KMS-11 (cell line): Measurements from ENCODE around the gene LAPTM4A.
"Not testable (repeated sequence)": the region's sequence is repeated elsewhere in the genome, so short reads cannot be mapped to it uniquely, and the experiment has no call there.

ENCODE experiments used
- H2AFZ ChIP-seq: fragments of 200-600 bp; sonication (generic); 2 replicates; pipeline ENCODE4 v1.6.1; 2016; ENCODE audit warnings: antibody characterized with exemption, mixed run types, low read depth
- H3K27ac ChIP-seq: fragments of 200-600 bp; sonication (generic); 2 replicates; pipeline ENCODE4 v1.6.1; 2016; ENCODE audit warnings: mild to moderate bottlenecking, mixed run types
- H3K27me3 ChIP-seq: fragments of 200-600 bp; sonication (generic); 2 replicates; pipeline ENCODE4 v1.6.1; 2017; ENCODE audit warnings: mild to moderate bottlenecking, low read depth, mixed run types, moderate library complexity; ENCODE audit not compliant: insufficient read depth
- H3K36me3 ChIP-seq: fragments of 200-600 bp; sonication (generic); 2 replicates; pipeline ENCODE4 v1.6.1; 2017; ENCODE audit warnings: mild to moderate bottlenecking, mixed run types; ENCODE audit not compliant: insufficient read depth
- H3K4me1 ChIP-seq: fragments of 200-600 bp; sonication (generic); 2 replicates; pipeline ENCODE4 v1.6.1; 2016; ENCODE audit warnings: mild to moderate bottlenecking, low read depth, mixed run types; ENCODE audit not compliant: poor library complexity, severe bottlenecking
- H3K4me2 ChIP-seq: fragments of 200-600 bp; sonication (generic); 2 replicates; pipeline ENCODE4 v1.7.0; 2016; ENCODE audit warnings: mild to moderate bottlenecking, mixed run types
- H3K4me3 ChIP-seq: fragments of 200-600 bp; sonication (generic); IDR thresholded peaks from 2 replicates; pipeline ENCODE4 v1.6.1; 2017; ENCODE audit warnings: low read depth, low read length, mixed read lengths; ENCODE audit not compliant: insufficient read depth
- H3K79me2 ChIP-seq: fragments of 200-600 bp; sonication (generic); 2 replicates; pipeline ENCODE4 v1.6.1; 2016; ENCODE audit warnings: low read depth, mixed run types; ENCODE audit not compliant: insufficient read depth
- H3K9ac ChIP-seq: fragments of 200-600 bp; sonication (generic); 2 replicates; pipeline ENCODE4 v1.6.1; 2016; ENCODE audit warnings: mild to moderate bottlenecking, mixed run types
- H4K20me1 ChIP-seq: fragments of 200-600 bp; sonication (generic); 2 replicates; pipeline ENCODE4 v1.6.1; 2016; ENCODE audit warnings: mild to moderate bottlenecking, mixed run types; ENCODE audit not compliant: insufficient read depth
- TF ChIP-seq, protein P1 (sequence below): fragments of 200-600 bp; sonication (generic); conservative IDR thresholded peaks from 2 replicates; pipeline ENCODE4 v1.6.1; 2017; ENCODE audit warnings: low read depth, mild to moderate bottlenecking, antibody characterized with exemption, low read length, moderate library complexity, mixed read lengths

Gene LAPTM4A

DNA sequence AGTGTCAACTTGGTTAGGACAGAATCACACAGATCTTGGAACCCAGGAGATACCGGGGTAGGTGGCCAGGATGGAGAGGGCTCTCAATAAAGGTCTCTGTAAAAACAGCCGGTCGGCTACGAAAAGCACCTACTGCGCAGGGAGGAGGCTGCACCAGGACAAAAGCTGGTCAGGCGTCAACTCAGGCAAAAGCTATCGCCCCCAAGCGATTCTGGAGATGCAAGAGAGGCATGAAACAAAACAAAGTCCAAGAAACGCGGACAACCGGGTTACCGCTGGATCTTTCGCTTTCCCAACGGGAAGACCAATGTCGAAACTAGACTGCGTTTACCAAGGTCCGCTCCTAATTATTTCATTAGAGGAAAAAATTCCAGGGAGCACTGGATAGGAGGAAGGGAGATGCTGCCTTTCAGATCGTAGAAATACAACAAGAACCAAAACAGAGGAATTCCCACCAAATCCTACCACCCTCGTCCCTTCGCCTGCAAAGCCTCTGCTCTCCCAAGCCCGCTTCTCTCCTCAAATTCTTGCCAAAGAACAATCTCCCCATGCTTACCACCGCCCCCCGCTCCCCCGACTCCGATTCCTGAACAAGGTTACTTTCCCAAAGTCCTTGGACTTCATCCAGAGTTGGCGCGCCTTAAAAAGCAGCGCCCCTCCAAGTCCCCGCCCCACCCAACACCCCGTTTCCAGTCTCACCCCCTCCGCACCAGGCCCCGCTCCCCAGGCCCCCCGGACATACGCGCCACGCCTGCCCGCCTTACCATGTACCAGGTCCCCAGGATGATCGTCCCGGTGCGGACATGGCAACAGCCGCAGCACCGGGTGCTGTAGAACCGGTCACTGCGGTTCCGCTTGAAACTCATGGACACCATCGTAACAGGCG, 539 bp downstream of the LAPTM4A start:
- peak overlapping the region; percentile 95 for H3K4me3 ChIP-seq
- peaks cover 43% of the 10 kb centered on the region; the same call in 1 of the 2 replicates for H3K79me2 ChIP-seq
- no peaks in the 10 kb centered on the region for H3K36me3 ChIP-seq
- H2AFZ ChIP-seq = peak overlapping the region; percentile 80; the same call in 1 of the 2 replicates
- H3K27me3 ChIP-seq = no peaks in the 10 kb centered on the region
- H3K9ac ChIP-seq = peak overlapping the region; percentile 42; the same call in 1 of the 2 replicates
- peak overlapping the region; percentile 83 for H3K4me2 ChIP-seq
- TF ChIP-seq, protein P1, sequence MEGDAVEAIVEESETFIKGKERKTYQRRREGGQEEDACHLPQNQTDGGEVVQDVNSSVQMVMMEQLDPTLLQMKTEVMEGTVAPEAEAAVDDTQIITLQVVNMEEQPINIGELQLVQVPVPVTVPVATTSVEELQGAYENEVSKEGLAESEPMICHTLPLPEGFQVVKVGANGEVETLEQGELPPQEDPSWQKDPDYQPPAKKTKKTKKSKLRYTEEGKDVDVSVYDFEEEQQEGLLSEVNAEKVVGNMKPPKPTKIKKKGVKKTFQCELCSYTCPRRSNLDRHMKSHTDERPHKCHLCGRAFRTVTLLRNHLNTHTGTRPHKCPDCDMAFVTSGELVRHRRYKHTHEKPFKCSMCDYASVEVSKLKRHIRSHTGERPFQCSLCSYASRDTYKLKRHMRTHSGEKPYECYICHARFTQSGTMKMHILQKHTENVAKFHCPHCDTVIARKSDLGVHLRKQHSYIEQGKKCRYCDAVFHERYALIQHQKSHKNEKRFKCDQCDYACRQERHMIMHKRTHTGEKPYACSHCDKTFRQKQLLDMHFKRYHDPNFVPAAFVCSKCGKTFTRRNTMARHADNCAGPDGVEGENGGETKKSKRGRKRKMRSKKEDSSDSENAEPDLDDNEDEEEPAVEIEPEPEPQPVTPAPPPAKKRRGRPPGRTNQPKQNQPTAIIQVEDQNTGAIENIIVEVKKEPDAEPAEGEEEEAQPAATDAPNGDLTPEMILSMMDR = no peak
- no peaks in the 10 kb centered on the region for H4K20me1 ChIP-seq
- peaks cover 29% of the 10 kb centered on the region for H3K4me1 ChIP-seq
- peak overlapping the region; percentile 62; the same call in 1 of the 2 replicates for H3K27ac ChIP-seq

DNA sequence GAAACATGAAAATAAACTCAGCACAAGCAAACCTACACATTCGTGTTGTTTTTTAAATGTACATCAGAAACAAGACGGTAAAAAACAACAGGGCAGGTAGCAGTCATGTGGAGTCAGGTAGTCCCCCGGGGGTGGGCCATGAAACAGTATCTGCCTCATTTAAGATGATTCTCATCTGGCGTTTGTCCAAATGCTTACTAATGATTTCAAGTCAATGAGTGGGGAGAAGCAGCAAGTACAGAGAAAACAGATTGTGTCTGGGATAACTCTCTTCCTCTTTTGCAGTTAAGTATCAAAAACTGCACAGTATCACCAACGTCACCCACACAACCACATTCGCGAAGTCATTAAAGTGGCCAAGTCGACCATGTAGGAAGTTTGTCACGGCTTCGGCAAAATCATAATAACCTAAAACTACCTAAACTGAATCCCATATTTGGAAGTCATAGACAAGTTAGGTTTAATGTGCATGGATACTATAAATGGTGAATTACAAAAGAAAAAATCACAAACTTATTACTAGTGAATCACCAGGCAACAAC, 1.3 kb downstream of the LAPTM4A start:
- Histone ChIP-seq H3K4me2 (peak overlapping the region; percentile 83), H3K36me3 (no peaks in the 10 kb centered on the region), H3K27ac (no peak overlapping the region), H3K4me1 (peaks cover 29% of the 10 kb centered on the region), H3K9ac (no peak overlapping the region; the same call in 1 of the 2 replicates), H3K4me3 (no peak overlapping the region), H4K20me1 (no peaks in the 10 kb centered on the region), H3K27me3 (no peaks in the 10 kb centered on the region), H2AFZ (peak overlapping the region; percentile 80; the same call in 1 of the 2 replicates), H3K79me2 (peaks cover 50% of the 10 kb centered on the region; the same call in 1 of the 2 replicates)
- TF ChIP-seq, protein P1 = no peak

DNA sequence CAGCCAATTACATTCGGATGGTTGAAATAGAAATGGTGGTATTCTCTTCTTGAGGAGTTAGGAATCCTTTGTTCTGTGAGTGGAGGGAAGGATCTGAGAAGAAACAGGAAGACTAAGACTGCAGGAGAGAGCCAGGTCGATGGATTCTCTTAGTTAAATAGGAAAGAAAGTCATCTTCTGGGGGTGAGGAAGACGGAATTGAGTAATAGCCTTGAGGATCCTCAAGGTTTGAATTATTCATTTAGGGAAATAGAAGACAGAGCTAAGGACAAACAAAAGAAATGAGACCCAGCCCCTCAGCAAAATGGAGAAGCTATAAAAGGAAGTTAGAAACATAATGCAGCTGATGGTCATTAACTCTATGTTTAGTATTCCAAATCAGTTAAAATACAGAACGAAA, 1.8 kb downstream of the LAPTM4A start:
- no peaks in the 10 kb centered on the region for H3K36me3 ChIP-seq
- H3K79me2 ChIP-seq = peaks cover 54% of the 10 kb centered on the region; the same call in 1 of the 2 replicates
- no peaks in the 10 kb centered on the region for H4K20me1 ChIP-seq
- TF ChIP-seq, protein P1 = no peak
- H3K4me2 ChIP-seq = peak overlapping the region; percentile 83; the same call in 1 of the 2 replicates
- H3K27ac ChIP-seq = no peak overlapping the region
- H3K4me1 ChIP-seq = peaks cover 29% of the 10 kb centered on the region
- no peak overlapping the region for H3K4me3 ChIP-seq
- no peaks in the 10 kb centered on the region for H3K27me3 ChIP-seq
- H3K9ac ChIP-seq = no peak overlapping the region
- no peak overlapping the region for H2AFZ ChIP-seq

DNA sequence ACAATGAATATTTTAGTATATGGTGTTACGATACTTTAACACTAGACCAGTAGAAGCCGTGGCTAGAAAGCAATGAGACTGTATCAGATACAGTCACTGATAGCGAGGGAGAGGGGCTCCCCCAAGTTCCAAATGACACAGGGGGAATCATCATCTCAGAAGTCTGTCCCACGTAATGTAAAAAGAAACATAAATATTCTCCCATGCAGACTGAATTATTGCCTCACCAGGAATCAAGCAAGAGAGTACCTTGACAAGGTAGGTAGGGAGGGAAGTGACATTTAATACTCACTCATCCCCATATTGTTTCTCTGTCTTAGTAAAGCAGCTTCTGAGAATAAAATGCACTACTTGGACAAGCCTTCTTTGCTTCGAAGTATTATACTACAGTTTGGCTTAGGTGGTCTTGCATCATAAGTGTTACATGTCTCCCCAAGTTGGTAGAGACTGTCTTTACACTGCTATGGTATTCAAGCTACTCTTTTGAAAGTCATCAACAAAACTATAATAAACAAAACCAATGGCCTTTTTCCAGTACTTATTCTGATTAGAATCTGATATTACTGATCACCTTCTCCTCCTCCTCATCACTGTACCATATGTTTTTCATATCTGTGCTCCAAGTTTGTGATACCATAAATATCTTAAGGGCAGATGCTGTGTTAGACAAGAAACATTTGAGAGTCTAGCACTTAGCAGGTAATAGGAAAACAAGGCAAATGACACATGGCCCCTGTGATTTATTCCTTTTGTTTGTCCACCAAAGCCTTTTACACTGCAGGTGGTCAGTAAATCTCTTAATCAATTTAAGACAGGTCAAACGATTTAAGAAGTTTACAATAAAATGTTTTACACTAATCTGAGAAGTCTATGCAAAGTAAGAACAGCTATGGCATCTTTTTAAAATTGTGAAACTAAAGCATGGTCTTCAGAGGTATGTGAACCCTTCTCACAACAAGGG, 2.7 kb downstream of the LAPTM4A start:
- H3K27ac ChIP-seq = no peak overlapping the region
- H3K27me3 ChIP-seq = no peaks in the 10 kb centered on the region
- H3K4me3 ChIP-seq = no peak overlapping the region
- H3K79me2 ChIP-seq = peaks cover 54% of the 10 kb centered on the region; the same call in 1 of the 2 replicates
- no peak overlapping the region for H3K9ac ChIP-seq
- peak overlapping the region; percentile 83; the same call in 1 of the 2 replicates for H3K4me2 ChIP-seq
- no peaks in the 10 kb centered on the region for H4K20me1 ChIP-seq
- no peaks in the 10 kb centered on the region for H3K36me3 ChIP-seq
- H3K4me1 ChIP-seq = peaks cover 29% of the 10 kb centered on the region
- H2AFZ ChIP-seq = no peak overlapping the region
- TF ChIP-seq, protein P1 = no peak

DNA sequence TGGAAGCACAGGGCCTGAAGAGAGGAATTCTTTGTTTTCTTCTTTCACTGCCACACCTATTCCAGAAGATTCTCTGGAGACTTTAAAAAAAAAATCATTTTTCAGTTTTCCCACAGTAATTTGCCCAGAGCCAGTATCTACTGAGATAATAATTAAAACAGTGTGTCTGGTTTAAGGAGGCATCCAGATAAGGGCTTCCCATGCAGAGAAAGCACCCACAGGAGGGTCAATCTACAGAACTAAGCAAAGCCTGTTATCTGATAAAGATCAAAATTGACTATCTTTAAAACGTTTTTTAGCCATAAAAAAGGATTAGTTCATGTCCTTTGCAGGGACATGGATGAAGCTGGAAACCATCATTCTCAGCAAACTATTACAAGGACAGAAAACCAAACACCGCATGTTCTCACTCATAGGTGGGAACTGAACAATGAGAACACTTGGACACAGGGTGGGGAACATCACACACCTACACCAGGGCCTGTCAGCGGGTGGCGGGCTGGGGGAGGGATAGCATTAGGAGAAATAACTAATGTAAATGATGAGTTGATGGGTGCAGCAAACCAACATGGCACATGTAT, 5.6 kb downstream of the LAPTM4A start:
- not testable (repeated sequence) for H3K9ac ChIP-seq, H3K4me2 ChIP-seq, H2AFZ ChIP-seq, H4K20me1 ChIP-seq, H3K27ac ChIP-seq, H3K36me3 ChIP-seq, H3K4me3 ChIP-seq, H3K27me3 ChIP-seq
- peaks cover 50% of the 10 kb centered on the region; the same call in 1 of the 2 replicates for H3K79me2 ChIP-seq
- peaks cover 18% of the 10 kb centered on the region for H3K4me1 ChIP-seq
